Stimulated activated naive CD8-positive, alpha-beta T cell treated with anti-CD3 and anti-CD28 coated beads, Interleukin-15, Interleukin-2, amounts not matched to agents 100 ng/mL and 50 ng/mL, for 24 hours (primary cell): Measurements from ENCODE around the gene COX4I1.

ENCODE experiments used
- H3K27ac Mint-ChIP-seq: one replicate; pipeline ENCODE4 v1.8.0; 2021; ENCODE audit warnings: mild to moderate bottlenecking, mixed read lengths
- H3K27me3 Mint-ChIP-seq: one replicate; pipeline ENCODE4 v1.8.0; 2021; ENCODE audit warnings: mixed read lengths
- H3K36me3 Mint-ChIP-seq: one replicate; pipeline ENCODE4 v1.8.0; 2021; ENCODE audit warnings: low read depth, mixed read lengths
- H3K4me1 Mint-ChIP-seq: one replicate; pipeline ENCODE4 v1.8.0; 2021; ENCODE audit warnings: low read depth, mixed read lengths
- H3K4me3 Mint-ChIP-seq: one replicate; pipeline ENCODE4 v1.8.0; 2021; ENCODE audit warnings: mild to moderate bottlenecking, mixed read lengths
- H3K9me3 Mint-ChIP-seq: one replicate; pipeline ENCODE4 v1.8.0; 2021; ENCODE audit warnings: mixed read lengths

The COX4I1 gene

DNA sequence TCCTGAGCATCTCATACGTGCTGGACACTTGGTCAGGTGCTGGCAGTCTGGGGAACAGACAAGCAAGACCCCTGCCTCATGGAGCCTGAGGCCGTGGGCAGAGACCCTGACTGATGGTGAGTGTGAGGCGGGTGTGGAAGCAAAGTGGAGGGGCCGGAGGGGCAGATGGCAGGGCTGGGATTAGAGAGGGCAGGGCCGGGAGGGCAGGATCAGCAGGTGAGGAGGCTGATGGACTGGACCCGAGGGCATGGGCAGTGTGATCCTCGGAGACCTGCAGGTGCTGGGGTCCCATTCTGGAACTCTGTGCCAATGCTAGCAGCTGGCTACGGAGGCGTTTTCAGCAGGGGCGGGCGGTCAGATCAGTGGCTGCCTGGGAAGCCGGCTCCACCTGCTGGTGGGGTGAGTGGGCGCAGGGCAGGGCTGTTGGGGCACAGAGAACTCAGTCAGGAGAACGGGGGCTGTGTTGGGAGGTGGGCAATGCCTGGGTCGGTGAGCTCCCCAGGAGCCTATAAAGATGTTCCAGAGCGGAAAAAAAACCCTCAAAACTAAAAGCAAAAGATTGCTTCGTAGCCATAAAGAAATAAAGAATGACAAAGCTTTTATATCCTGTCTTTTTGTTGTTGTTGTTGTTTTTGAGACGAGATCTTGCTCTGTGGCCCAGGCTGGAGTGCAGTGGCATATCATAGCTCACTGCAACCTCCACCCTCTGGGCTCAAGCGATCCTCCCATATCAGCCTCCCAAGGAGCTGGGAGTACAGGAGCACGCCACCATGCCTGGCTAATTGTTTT lies 39.7 kb upstream of the COX4I1 start:
- Mint-ChIP-seq H3K4me3 (peak overlapping the region; percentile 6), H3K9me3 (no peaks in the 10 kb centered on the region), H3K36me3 (no peaks in the 10 kb centered on the region), H3K27me3 (peaks cover 17% of the 10 kb centered on the region), H3K4me1 (peaks cover 43% of the 10 kb centered on the region), H3K27ac (no peak overlapping the region)

DNA sequence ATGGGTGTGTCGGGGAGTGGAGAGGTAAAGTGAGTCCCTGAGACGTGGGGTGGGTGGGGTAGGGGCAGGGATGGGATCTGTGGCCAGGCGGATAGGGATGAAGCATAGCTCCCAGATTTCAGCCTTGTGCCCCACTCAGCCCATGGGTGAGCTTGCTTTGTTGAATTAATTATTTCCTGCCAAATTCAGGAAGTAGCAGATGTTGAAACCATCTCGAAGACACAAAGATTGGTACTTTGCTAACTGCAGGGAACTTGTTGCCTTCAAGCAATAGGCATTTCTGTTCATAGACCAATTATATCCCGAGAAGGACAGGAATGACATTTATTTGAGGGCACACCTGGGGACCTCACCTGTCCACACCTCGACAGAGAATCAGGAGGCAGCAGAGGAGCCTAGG lies 37.6 kb upstream of the COX4I1 start:
- peaks cover 17% of the 10 kb centered on the region for H3K27me3 Mint-ChIP-seq
- H3K9me3 Mint-ChIP-seq, result no peaks in the 10 kb centered on the region
- peaks cover 33% of the 10 kb centered on the region for H3K4me1 Mint-ChIP-seq
- no peak overlapping the region for H3K4me3 Mint-ChIP-seq
- H3K36me3 Mint-ChIP-seq, result no peaks in the 10 kb centered on the region
- no peak overlapping the region for H3K27ac Mint-ChIP-seq

DNA sequence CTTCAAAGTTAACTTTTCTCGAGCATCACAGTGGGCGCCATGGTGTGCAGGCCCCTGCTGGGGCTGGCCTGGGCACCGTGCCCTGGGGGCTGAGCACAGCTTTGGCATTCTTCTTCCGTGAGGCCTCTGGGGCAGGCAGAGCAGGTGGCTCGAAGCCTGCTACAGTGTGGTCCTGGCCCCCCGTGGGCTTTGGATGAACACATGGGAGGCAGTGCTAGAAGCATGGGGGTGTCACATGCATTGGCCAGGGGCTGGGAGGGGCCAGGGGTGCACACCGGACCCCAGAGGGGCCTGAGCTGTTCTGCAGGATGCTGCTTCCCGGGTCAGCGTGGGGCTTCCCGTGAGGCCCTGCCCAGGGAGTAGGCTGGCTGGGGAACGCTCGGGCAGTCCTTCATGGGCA lies 36.5 kb upstream of the COX4I1 start:
- no peak overlapping the region for H3K4me3 Mint-ChIP-seq
- peaks cover 22% of the 10 kb centered on the region for H3K4me1 Mint-ChIP-seq
- peaks cover 16% of the 10 kb centered on the region for H3K27me3 Mint-ChIP-seq
- H3K36me3 Mint-ChIP-seq, result no peaks in the 10 kb centered on the region
- H3K9me3 Mint-ChIP-seq, result no peaks in the 10 kb centered on the region
- H3K27ac Mint-ChIP-seq, result no peak overlapping the region

- no peak overlapping the region for H3K27ac Mint-ChIP-seq
- peaks cover 18% of the 10 kb centered on the region for H3K4me1 Mint-ChIP-seq
- no peak overlapping the region for H3K4me3 Mint-ChIP-seq
- no peaks in the 10 kb centered on the region for H3K36me3 Mint-ChIP-seq
- no peaks in the 10 kb centered on the region for H3K9me3 Mint-ChIP-seq
- H3K27me3 Mint-ChIP-seq, result peaks cover 14% of the 10 kb centered on the region
Measured at GRCh38 chr16:85763616-85764015, 35.9 kb upstream of the COX4I1 start.

DNA sequence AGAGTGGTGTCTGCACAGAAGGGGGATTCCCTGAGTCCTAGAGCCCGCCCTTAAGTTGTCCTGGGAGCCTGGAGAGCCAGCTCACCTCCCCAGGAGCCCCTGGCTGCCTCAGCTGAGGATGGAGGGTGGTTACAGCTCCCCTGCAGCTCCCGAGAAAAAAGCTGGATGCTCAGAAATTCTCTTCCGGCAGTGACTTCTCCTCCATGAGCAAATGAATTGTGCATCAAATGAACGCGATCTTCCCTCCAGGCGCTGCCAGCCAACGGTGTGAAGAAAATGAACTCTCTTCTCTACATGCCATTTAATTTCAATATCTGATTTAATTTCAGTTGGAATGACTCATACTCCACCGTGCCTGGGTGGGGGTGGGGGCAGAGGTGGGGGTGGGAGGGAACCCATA lies 34.3 kb upstream of the COX4I1 start:
- Mint-ChIP-seq H3K4me3 (no peak overlapping the region), H3K9me3 (no peaks in the 10 kb centered on the region), H3K27ac (no peak overlapping the region), H3K27me3 (no peaks in the 10 kb centered on the region), H3K36me3 (peaks cover 5% of the 10 kb centered on the region), H3K4me1 (peaks cover 2% of the 10 kb centered on the region)

GRCh38 chr16:85765767-85766166 lies 33.7 kb upstream of the COX4I1 start:
- no peaks in the 10 kb centered on the region for H3K27me3 Mint-ChIP-seq
- no peaks in the 10 kb centered on the region for H3K4me1 Mint-ChIP-seq
- no peaks in the 10 kb centered on the region for H3K9me3 Mint-ChIP-seq
- H3K4me3 Mint-ChIP-seq, result no peak overlapping the region
- H3K36me3 Mint-ChIP-seq, result peaks cover 9% of the 10 kb centered on the region
- H3K27ac Mint-ChIP-seq, result no peak overlapping the region

GRCh38 chr16:85767531-85767930 lies 32.0 kb upstream of the COX4I1 start:
- H3K27ac Mint-ChIP-seq, result peak overlapping the region; percentile 43
- no peaks in the 10 kb centered on the region for H3K9me3 Mint-ChIP-seq
- no peak overlapping the region for H3K4me3 Mint-ChIP-seq
- H3K27me3 Mint-ChIP-seq, result no peaks in the 10 kb centered on the region
- H3K36me3 Mint-ChIP-seq, result peaks cover 10% of the 10 kb centered on the region
- H3K4me1 Mint-ChIP-seq, result no peaks in the 10 kb centered on the region

DNA sequence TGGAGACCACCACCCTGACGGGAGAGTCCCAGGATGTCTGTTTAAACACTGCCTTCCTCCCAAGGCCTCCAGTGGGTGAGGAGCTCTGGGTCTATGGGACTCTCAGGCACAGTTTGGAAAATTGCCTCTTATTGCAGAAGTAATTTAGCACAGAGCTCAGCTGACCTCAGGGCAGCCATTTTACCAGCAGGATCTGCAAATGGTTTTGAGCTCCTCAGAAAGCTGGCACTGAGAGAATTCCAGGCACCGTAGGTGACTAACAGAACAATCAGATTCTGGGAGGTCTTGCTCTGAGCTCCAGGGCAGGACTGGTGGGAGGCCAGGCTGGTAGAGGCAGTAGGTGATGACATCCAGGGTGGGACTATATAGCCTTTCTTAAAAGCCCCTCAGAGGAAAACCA lies 31.3 kb upstream of the COX4I1 start:
- Mint-ChIP-seq H3K4me1 (no peaks in the 10 kb centered on the region), H3K36me3 (peaks cover 10% of the 10 kb centered on the region), H3K9me3 (no peaks in the 10 kb centered on the region), H3K27ac (no peak overlapping the region), H3K27me3 (no peaks in the 10 kb centered on the region), H3K4me3 (no peak overlapping the region)

GRCh38 chr16:85770741-85771140 lies 28.8 kb upstream of the COX4I1 start:
- Mint-ChIP-seq H3K27ac (no peak overlapping the region), H3K9me3 (no peaks in the 10 kb centered on the region)

GRCh38 chr16:85773044-85773443 lies 26.5 kb upstream of the COX4I1 start:
- no peaks in the 10 kb centered on the region for H3K9me3 Mint-ChIP-seq
- H3K4me1 Mint-ChIP-seq, result no peaks in the 10 kb centered on the region
- no peak overlapping the region for H3K27ac Mint-ChIP-seq
- peaks cover 24% of the 10 kb centered on the region for H3K36me3 Mint-ChIP-seq
- H3K27me3 Mint-ChIP-seq, result no peaks in the 10 kb centered on the region
- H3K4me3 Mint-ChIP-seq, result no peak overlapping the region

More at GRCh38 chr16:85770741-85771140, 28.8 kb upstream of the COX4I1 start:
- H3K4me3 Mint-ChIP-seq, result no peak overlapping the region
- peaks cover 10% of the 10 kb centered on the region for H3K36me3 Mint-ChIP-seq
- no peaks in the 10 kb centered on the region for H3K27me3 Mint-ChIP-seq
- no peaks in the 10 kb centered on the region for H3K4me1 Mint-ChIP-seq

DNA sequence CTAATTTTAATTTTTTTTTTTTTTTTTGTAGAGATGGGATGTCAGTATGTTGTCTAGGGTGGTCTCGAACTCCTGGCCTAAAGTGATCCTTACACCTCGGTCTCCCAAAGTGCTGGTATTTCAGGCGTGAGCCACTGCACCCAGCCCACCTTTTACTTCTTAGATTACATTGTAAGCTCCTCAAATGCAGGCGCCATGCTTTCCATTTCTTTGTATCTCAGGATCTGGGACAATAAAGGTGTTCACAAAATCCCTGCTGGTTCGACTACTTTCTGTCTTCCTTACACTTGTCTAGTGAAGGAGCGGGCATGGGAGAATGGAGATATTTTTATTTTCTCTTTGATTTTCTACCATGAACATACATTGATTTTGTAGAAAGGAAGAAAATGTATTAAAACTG lies 25.4 kb upstream of the COX4I1 start:
- peaks cover 6% of the 10 kb centered on the region for H3K4me1 Mint-ChIP-seq
- H3K36me3 Mint-ChIP-seq, result peaks cover 35% of the 10 kb centered on the region
- no peaks in the 10 kb centered on the region for H3K27me3 Mint-ChIP-seq
- H3K9me3 Mint-ChIP-seq, result no peaks in the 10 kb centered on the region
- H3K27ac Mint-ChIP-seq, result no peak overlapping the region
- no peak overlapping the region for H3K4me3 Mint-ChIP-seq

GRCh38 chr16:85774811-85775210 lies 24.7 kb upstream of the COX4I1 start:
- Mint-ChIP-seq H3K9me3 (no peaks in the 10 kb centered on the region), H3K27me3 (no peaks in the 10 kb centered on the region), H3K36me3 (peaks cover 39% of the 10 kb centered on the region), H3K27ac (no peak overlapping the region), H3K4me3 (no peak overlapping the region), H3K4me1 (peaks cover 12% of the 10 kb centered on the region)

- no peak overlapping the region for H3K4me3 Mint-ChIP-seq
- H3K4me1 Mint-ChIP-seq, result peaks cover 12% of the 10 kb centered on the region
- H3K27ac Mint-ChIP-seq, result no peak overlapping the region
- no peaks in the 10 kb centered on the region for H3K27me3 Mint-ChIP-seq
- H3K9me3 Mint-ChIP-seq, result no peaks in the 10 kb centered on the region
- peaks cover 53% of the 10 kb centered on the region for H3K36me3 Mint-ChIP-seq
Measured at GRCh38 chr16:85777583-85778310, 21.7 kb upstream of the COX4I1 start.

DNA sequence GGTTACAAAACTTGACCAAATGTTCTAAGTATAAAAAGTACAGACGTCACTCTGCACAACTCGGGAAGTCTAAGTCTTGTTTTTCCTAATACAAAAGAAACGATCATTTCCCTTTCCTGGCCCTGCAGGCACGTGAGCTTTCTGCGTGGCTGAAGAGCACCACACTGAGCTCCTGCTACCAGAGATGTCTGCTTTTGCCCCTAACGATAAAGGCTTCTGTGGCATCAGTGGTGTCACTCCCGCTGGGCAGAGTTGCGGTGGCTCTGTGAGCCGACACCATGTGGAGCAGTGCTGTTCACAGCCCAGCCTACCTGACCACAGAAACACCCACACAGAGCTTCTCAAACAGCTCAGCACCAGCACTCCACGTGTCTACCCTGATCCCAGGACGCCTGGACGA lies 20.6 kb upstream of the COX4I1 start:
- Mint-ChIP-seq H3K4me3 (no peak overlapping the region), H3K27me3 (no peaks in the 10 kb centered on the region), H3K4me1 (peaks cover 12% of the 10 kb centered on the region), H3K27ac (peak overlapping the region; percentile 26), H3K36me3 (peaks cover 55% of the 10 kb centered on the region), H3K9me3 (no peaks in the 10 kb centered on the region)

- Mint-ChIP-seq H3K4me3 (no peak overlapping the region), H3K9me3 (no peaks in the 10 kb centered on the region), H3K27me3 (no peaks in the 10 kb centered on the region), H3K27ac (no peak overlapping the region), H3K36me3 (peaks cover 55% of the 10 kb centered on the region), H3K4me1 (peaks cover 12% of the 10 kb centered on the region)
Measured at GRCh38 chr16:85780281-85780680, 19.2 kb upstream of the COX4I1 start.
